ENCODE results near the gene BCR.
A peak's percentile ranks its signal among the peaks of the same experiment; 100 is the strongest.

Gene BCR

GRCh38 chr22:23232094-23232905 lies 52.0 kb downstream of the BCR start:
- DNase-seq, result no peak

GRCh38 chr22:23233084-23233531 lies 52.8 kb downstream of the BCR start:
- no peak for DNase-seq

- peak; percentile 45 for DNase-seq
These were observed 53.6 kb downstream of the BCR start for GRCh38 chr22:23233752-23234408.

GRCh38 chr22:23234409-23235161 lies 54.3 kb downstream of the BCR start:
- DNase-seq, result no peak

GRCh38 chr22:23235425-23235824 lies 55.1 kb downstream of the BCR start:
- DNase-seq, result no peak

GRCh38 chr22:23236026-23236425 lies 55.7 kb downstream of the BCR start:
- no peak for DNase-seq

GRCh38 chr22:23236440-23237184 lies 56.3 kb downstream of the BCR start:
- no peak for DNase-seq

- peak; percentile 86 for DNase-seq
These were observed 57.0 kb downstream of the BCR start for GRCh38 chr22:23237201-23237798.

GRCh38 chr22:23237841-23238240 lies 57.5 kb downstream of the BCR start:
- DNase-seq, result no peak

GRCh38 chr22:23238707-23239106 lies 58.4 kb downstream of the BCR start:
- DNase-seq, result no peak

GRCh38 chr22:23239429-23239828 lies 59.1 kb downstream of the BCR start:
- DNase-seq, result no peak

- DNase-seq, result no peak
These were observed 60.5 kb downstream of the BCR start for GRCh38 chr22:23240639-23241389.

- DNase-seq, result no peak
These were observed 61.5 kb downstream of the BCR start for GRCh38 chr22:23241562-23242472.

- DNase-seq, result peak; percentile 70
These were observed 62.2 kb downstream of the BCR start for GRCh38 chr22:23242473-23243001.

- peak; percentile 79 for DNase-seq
These were observed 62.8 kb downstream of the BCR start for GRCh38 chr22:23243006-23243573.

GRCh38 chr22:23243859-23244689 lies 63.8 kb downstream of the BCR start:
- no peak for DNase-seq

- DNase-seq, result no peak
These were observed 64.4 kb downstream of the BCR start for GRCh38 chr22:23244690-23245044.

- DNase-seq, result no peak
These were observed 64.9 kb downstream of the BCR start for GRCh38 chr22:23245045-23245798.

Data from eye (tissue), 1 donor.